ENCODE measurements around the gene TSPAN14.

GRCh38 chr10:80427541-80427940 is 26.6 kb upstream of the TSPAN14 start:
- TF ChIP-seq, protein P1, sequence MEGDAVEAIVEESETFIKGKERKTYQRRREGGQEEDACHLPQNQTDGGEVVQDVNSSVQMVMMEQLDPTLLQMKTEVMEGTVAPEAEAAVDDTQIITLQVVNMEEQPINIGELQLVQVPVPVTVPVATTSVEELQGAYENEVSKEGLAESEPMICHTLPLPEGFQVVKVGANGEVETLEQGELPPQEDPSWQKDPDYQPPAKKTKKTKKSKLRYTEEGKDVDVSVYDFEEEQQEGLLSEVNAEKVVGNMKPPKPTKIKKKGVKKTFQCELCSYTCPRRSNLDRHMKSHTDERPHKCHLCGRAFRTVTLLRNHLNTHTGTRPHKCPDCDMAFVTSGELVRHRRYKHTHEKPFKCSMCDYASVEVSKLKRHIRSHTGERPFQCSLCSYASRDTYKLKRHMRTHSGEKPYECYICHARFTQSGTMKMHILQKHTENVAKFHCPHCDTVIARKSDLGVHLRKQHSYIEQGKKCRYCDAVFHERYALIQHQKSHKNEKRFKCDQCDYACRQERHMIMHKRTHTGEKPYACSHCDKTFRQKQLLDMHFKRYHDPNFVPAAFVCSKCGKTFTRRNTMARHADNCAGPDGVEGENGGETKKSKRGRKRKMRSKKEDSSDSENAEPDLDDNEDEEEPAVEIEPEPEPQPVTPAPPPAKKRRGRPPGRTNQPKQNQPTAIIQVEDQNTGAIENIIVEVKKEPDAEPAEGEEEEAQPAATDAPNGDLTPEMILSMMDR (IDR thresholded peaks at IDR 0.05; ENCODE audit: low read length): no peak
- TF ChIP-seq EZH2 (IDR thresholded peaks at IDR 0.05; ENCODE audit: borderline replicate concordance, low read length): no peak

All from OCI-LY1 (cell line).